Measurements from ENCODE around the gene SLA2. TPM values are rescaled to one million over a fixed set of nuclear protein-coding genes. Genes with fewer than 3 reads are reported as not detected.

The SLA2 gene
- total and polyA plus RNA-seq, 2 of the 8 experiments (the other 6 are each of a cell fraction or from before 2014, with no cell fraction given), result 0.18 TPM; not detected in 1

DNA sequence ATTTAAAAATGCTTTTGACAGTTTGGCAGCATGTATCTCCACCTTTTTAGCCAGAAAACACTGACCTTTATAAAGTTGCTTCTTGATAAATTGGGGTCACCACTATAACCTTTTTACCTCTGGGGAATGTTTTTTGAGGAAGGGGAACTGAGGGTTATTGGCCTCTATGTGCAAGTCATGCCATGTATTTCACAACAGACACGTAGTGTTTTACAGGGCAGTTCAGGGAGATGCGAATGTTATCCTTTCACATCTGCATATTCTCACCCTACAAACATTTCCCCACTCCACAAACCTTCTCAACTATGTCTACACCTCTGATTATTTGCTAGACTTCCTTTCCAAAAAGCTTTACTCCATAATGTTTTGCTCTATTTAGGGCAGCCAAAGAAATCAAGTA is 17.0 kb upstream of the SLA2 start:
- no peak overlapping the region for H3K4me3 ChIP-seq (ENCODE audit: extremely low read depth in 1 of 4, insufficient read depth in 2 of 4, low read depth in 3 of 4, low read length in 4 of 4)
- no peaks in the 10 kb centered on the region for H4K20me1 ChIP-seq (replicated peaks in 1 of 2; ENCODE audit: control insufficient read depth in 1 of 2, insufficient read depth in 2 of 2, low read length in 2 of 2)
- POLR2A ChIA-PET (ENCODE audit: partially characterized antibody), result no interaction called here
- no peak overlapping the region for H3K23ac ChIP-seq (ENCODE audit: insufficient read length)
- H3K79me2 ChIP-seq (ENCODE audit: control insufficient read depth in 1 of 2, insufficient read depth in 2 of 2, low read length in 2 of 2), result no peaks in the 10 kb centered on the region
- no peak overlapping the region for H4K8ac ChIP-seq (ENCODE audit: extremely low read depth, insufficient read depth, low read length)
- no peak overlapping the region for H3K4ac ChIP-seq (replicated peaks; ENCODE audit: insufficient read length, low read depth, low read length)
- no peaks in the 10 kb centered on the region for H3K9me3 ChIP-seq (ENCODE audit: insufficient read depth in 2 of 2, low read depth in 1 of 2, low read length in 1 of 2)
- no peak overlapping the region for H2BK12ac ChIP-seq (ENCODE audit: low read depth, low read length)
- no peak overlapping the region for H2BK120ac ChIP-seq (replicated peaks; ENCODE audit: low read depth, low read length)
- H2AK5ac ChIP-seq (ENCODE audit: low read depth, low read length), result no peak overlapping the region
- no peak overlapping the region for H2BK15ac ChIP-seq (ENCODE audit: low read length)
- H3K36me3 ChIP-seq (ENCODE audit: control insufficient read depth in 2 of 4, insufficient read depth in 4 of 4, low read length in 3 of 4), result peaks cover 0 to 8% (median 0%) of the 10 kb centered on the region in 4 experiments; a peak in 2 of 8 replicates
- H3K18ac ChIP-seq (ENCODE audit: extremely low read depth, low read length), result no peak overlapping the region
- H3K56ac ChIP-seq (replicated peaks; ENCODE audit: insufficient read length, low read depth, low read length), result no peak overlapping the region
- no peak overlapping the region for H3K9ac ChIP-seq (replicated peaks in 1 of 4; ENCODE audit: extremely low read depth in 1 of 4, low read depth in 3 of 4, low read length in 3 of 4)
- H3K4me1 ChIP-seq (replicated peaks in 1 of 4; ENCODE audit: control insufficient read depth in 3 of 4, insufficient read depth in 4 of 4, low read length in 3 of 4), result no peaks in the 10 kb centered on the region
- no peak overlapping the region for H3K14ac ChIP-seq (ENCODE audit: insufficient read length)
- no peaks in the 10 kb centered on the region for H3K79me1 ChIP-seq (ENCODE audit: low read depth, low read length)
- H2AFZ ChIP-seq (ENCODE audit: low read length), result no peak overlapping the region
- H4K91ac ChIP-seq (replicated peaks; ENCODE audit: insufficient read length, low read length), result no peak overlapping the region
- no peak overlapping the region for H2BK20ac ChIP-seq (ENCODE audit: low read length)
- no peaks in the 10 kb centered on the region for H3K27me3 ChIP-seq (replicated peaks in 1 of 4; ENCODE audit: control insufficient read depth in 3 of 4, extremely low read depth in 1 of 4, insufficient read depth in 3 of 4, low read length in 3 of 4)
- no peak overlapping the region for H2BK5ac ChIP-seq (ENCODE audit: low read depth, low read length)
- no peak overlapping the region for H3K27ac ChIP-seq (ENCODE audit: low read depth, low read length)
- DNase-seq (ENCODE audit: low read depth in 1 of 2, low spot score in 2 of 2) (no peak), FAIRE-seq (no peak)
- 94% methylated on average over 2 of the region's 2 CpGs; no CpG with 5 or more reads in 1 of the 2 experiments for WGBS, 2 experiments (ENCODE audit: extremely low coverage in 1 of 2, insufficient coverage in 1 of 2, insufficient read length in 1 of 2, insufficient replicate concordance in 2 of 2, low coverage in 1 of 2, low lambda C conversion rate in 2 of 2, missing lambda C conversion rate in 1 of 2)
- no peak for TF ChIP-seq SP2 (IDR thresholded peaks at IDR 0.05; ENCODE audit: low read length)
- no peak overlapping the region for H3K4me2 ChIP-seq (ENCODE audit: insufficient read depth in 1 of 2, low read depth in 2 of 2, low read length in 2 of 2)
- no peak overlapping the region for H4K5ac ChIP-seq (ENCODE audit: insufficient read length, low read depth, low read length)
- no peaks in the 10 kb centered on the region for H3K23me2 ChIP-seq (ENCODE audit: low read depth, low read length)
- CTCF ChIA-PET (ENCODE audit: partially characterized antibody), result no interaction called here
